M059J (cell line): ENCODE measurements around the gene GLT6D1. TPM values are rescaled to one million over a fixed set of nuclear protein-coding genes. Genes with fewer than 3 reads are reported as not detected.
A peak's percentile ranks its signal among the peaks of the same experiment; 100 is the strongest.

ENCODE experiments used
- DNase-seq: peaks from one replicate; pipeline ENCODE4 v3.0.0-alpha.2; 2012; ENCODE audit warnings: low read depth
- total RNA-seq: library from RNA; depleted of rRNA; stranded (reverse); fragments of >200 nt; shearing (Covaris generic); gene quantifications from 2 replicates; pipeline ENCODE4 v1.2.3, GENCODE V29; 2014; rRNA removed

The GLT6D1 gene
- total RNA-seq, 1 experiment from 2014 or later = not detected

GRCh38 chr9:135584934-135585333 lies 54.4 kb downstream of the GLT6D1 start:
- DNase-seq = peak; percentile 20

- DNase-seq = no peak
Observed at GRCh38 chr9:135584371-135584770, 55.0 kb downstream of the GLT6D1 start.

- no peak for DNase-seq
Observed at GRCh38 chr9:135583688-135584011, 55.7 kb downstream of the GLT6D1 start.

GRCh38 chr9:135582966-135583687 lies 56.2 kb downstream of the GLT6D1 start:
- peak; percentile 83 for DNase-seq

- no peak for DNase-seq
Observed at GRCh38 chr9:135582541-135582940, 56.8 kb downstream of the GLT6D1 start.

GRCh38 chr9:135581636-135582426 lies 57.5 kb downstream of the GLT6D1 start:
- DNase-seq = no peak

GRCh38 chr9:135580664-135581380 lies 58.5 kb downstream of the GLT6D1 start:
- no peak for DNase-seq

- DNase-seq = no peak
Observed at GRCh38 chr9:135579889-135580660, 59.3 kb downstream of the GLT6D1 start.

GRCh38 chr9:135579356-135579755 lies 60.0 kb downstream of the GLT6D1 start:
- no peak for DNase-seq

GRCh38 chr9:135577256-135577655 lies 62.1 kb downstream of the GLT6D1 start:
- no peak for DNase-seq

GRCh38 chr9:135575995-135576631 lies 63.2 kb downstream of the GLT6D1 start:
- no peak for DNase-seq

GRCh38 chr9:135574943-135575342 lies 64.4 kb downstream of the GLT6D1 start:
- no peak for DNase-seq

- DNase-seq = peak; percentile 18
Observed at GRCh38 chr9:135574331-135574730, 65.0 kb downstream of the GLT6D1 start.

Other genes starting within 250 kb of the GLT6D1 start
- 9.6 and 17.1 TPM in 2 replicates for gene PPP1R26, start 159.8 kb downstream of the GLT6D1 start, total RNA-seq
- 34.2 and 36.9 TPM in 2 replicates for gene MRPS2, start 138.9 kb downstream of the GLT6D1 start, total RNA-seq
- gene LCN1, start 118.1 kb downstream of the GLT6D1 start, total RNA-seq = not detected in 2 replicates
- not detected in 2 replicates for gene OBP2A, start 93.4 kb downstream of the GLT6D1 start, total RNA-seq
- gene PAEP, start 77.8 kb downstream of the GLT6D1 start, total RNA-seq = not detected in 2 replicates
- gene LCN9, start 23.8 kb upstream of the GLT6D1 start, total RNA-seq = not detected in 2 replicates
- gene SOHLH1, start 59.9 kb upstream of the GLT6D1 start, total RNA-seq = not detected in 2 replicates
- not detected in 2 replicates for gene KCNT1, start 62.6 kb upstream of the GLT6D1 start, total RNA-seq